NCI-H1436 (cell line): ENCODE measurements around the gene PMM1.
"Not testable (repeated sequence)": the region's sequence is repeated elsewhere in the genome, so short reads cannot be mapped to it uniquely, and the experiment has no call there.

Experiments used
- DNase-seq: peaks from one replicate; lab custom pipeline; 2025; lab: John Stamatoyannopoulos, UW

PMM1 gene

DNA sequence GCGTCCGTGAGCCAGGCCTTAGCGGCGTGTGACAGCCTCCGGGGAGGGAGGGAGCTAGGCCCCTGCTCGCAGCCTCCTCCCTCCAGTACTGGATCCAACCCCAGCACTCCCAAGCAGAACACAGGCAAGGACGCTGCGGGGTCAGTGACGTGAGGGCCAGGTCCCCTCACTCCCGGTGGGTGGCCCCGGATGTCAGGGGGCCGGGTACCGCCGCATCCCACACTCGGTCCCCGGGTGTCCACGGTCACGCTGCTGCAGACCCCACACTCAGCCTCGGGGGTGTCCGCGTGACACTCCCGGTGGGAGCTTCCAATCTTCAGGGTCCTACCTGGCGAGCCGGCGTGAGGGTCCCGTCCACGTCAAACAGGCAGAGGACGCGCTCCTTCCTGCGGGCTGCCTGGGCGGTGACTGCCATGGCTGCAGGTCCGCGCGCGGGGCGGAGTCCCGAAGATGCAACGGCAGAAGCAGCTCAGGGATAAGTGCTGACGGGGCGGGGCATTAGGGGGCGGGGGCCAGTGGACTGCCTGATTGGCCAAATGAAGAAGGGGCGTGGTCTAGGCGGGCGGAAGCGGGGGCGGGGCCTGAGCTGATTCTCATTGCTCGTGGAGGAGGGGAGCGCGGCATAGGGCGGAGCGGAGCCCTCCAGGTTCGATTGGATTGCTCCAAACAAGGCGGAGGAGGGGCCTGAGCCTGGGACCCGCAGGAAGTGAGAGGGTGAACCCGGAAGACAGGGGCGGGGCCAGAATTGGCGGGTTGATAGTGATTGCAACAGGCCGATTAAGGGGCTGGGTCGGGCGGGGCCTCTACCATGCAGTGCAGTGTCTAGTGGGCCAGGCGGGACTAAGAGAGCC lies at the start of gene PMM1:
TSS of gene PMM1 (minus strand) at position 450 of the 851 bp plus-strand sequence. CDS start at position 415, 35 bp downstream.
- peak; percentile 100 for DNase-seq

DNA sequence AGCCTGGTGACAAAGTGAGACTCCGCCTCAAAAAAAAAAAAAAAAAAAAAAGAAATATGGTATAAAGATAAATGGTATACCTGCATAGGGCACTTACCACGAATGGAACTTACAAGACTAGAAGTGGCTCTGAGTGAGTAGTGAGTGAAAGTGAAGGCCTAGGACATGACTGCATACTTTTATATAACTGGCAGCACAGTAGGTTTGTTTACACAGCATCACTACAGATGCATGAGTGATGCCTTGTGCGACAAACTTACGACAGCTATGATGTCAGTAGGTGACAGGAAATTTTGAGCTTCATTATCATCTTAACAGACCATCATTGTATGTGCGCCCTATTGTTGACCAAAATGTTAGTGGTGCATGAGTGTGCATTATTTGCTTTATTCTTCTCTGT lies 49.1 kb upstream of the PMM1 start:
- peak; percentile 9 for DNase-seq

DNA sequence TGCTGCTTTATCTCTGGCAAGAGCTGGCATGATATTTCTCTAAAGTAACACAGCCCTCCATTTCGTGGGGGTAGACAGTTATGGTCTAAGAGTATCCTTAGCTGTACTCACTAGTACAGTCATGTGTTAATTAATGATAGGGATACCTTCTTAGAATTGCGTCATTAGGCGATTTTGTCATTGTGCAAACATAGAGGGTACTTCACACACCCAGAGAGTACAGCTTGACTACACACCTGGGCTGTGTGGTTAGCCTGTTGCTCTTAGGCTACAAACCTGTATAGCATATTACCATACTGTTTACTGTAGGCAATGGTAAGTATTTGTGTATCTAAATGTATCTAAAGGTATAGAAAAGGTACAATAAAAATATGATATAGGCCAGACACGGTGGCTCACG lies 48.5 kb upstream of the PMM1 start:
- DNase-seq = no peak

DNA sequence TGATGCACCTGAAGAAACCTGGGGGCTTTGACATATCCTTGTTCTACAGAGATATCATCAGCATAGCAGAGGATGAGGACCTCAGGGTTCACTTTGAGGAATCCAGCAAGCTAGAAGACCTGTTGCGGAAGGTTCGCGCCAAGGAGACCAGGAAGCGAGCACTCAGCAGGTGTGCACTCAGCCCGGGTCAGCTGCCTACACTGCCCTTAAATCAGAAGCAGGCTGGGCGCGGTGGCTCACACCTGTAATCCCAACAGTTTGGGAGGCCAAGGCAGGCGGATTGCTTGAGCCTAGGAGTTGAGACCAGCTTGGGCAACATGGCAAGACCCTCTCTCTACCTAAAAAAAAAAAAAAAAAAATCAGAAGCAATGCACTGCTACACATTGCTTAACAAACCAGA lies 48.0 kb upstream of the PMM1 start:
- not testable (repeated sequence) for DNase-seq

DNA sequence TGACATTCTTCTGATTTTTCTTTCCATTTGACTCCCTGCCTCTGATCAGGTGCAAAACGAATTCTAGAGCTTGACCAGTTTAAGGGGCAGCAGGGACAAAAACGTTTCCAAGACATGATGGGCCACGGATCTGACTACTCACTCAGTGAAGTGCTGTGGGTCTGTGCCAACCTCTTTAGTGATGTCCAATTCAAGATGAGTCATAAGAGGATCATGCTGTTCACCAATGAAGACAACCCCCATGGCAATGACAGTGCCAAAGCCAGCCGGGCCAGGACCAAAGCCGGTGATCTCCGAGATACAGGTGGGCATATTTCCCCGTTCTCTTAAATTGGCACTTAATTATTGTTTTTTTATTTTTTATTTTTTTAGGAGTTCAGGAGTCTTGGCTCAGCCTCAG lies 46.8 kb upstream of the PMM1 start:
- DNase-seq = no peak

DNA sequence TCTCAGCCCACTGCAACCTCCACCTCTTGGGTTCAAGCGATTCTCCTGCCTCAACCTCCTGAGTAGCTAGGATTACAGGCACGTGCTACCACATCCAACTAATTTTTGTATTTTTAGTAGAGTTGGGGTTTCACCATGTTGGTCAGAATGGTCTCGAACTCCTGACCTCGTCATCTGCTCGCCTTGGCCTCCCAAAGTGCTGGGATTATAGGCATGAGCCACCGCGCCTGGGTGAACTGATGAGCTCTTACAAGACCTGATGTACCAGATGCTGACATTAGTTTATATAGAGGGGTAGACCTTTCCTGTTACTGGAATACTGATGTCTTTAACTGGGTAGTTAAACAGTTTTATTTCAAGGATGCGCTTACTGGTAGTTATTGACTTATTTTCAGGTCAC lies 45.0 kb upstream of the PMM1 start:
- DNase-seq = not testable (repeated sequence)

DNA sequence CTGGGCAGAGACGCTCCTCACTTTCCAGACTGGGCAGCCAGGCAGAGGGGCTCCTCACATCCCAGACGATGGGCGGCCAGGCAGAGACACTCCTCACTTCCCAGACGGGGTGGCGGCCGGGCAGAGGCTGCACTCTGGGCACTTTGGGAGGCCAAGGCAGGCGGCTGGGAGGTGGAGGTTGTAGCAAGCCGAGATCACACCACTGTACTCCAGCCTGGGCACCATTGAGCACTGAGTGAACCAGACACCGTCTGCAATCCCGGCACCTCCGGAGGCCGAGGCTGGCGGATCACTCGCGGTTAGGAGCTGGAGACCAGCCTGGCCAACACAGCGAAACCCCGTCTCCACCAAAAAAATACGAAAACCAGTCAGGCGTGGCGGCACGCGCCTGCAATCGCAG lies 42.0 kb upstream of the PMM1 start:
- DNase-seq = not testable (repeated sequence)

DNA sequence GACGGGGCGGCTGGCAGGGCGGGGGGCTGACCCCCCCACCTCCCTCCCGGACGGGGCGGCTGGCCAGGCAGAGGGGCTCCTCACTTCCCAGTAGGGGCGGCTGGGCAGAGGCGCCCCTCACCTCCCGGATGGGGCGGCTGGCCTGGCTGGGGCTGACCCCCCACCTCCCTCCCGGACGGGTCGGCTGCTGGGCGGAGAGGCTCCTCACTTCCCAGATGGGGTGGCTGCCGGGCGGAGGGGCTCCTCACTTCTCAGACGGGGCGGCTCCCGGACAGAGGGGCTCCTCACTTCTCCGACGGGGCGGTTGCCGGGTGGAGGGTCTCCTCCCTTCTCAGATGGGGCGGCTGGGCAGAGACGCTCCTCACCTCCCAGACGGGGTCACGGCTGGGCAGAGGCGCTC lies 41.5 kb upstream of the PMM1 start:
- not testable (repeated sequence) for DNase-seq

DNA sequence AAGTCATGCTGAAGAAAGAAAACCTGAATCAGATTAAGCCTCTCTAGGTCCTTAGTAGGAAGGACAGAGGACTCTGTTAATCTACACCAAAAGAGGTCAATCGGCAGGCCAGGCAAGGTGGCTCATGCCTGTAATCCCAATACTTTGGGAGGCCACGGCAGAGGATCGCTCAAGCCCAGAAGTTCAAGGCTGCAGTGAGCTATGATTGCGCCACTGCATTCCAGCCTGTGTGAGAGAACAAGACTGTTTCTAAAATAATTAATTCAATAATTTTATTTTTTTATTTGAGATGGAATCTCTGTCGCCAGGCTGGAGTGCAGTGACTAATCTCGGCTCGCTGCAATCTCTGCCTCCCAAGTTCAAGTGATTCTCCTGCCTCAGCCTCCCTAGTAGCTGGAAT lies 35.9 kb upstream of the PMM1 start:
- no peak for DNase-seq

DNA sequence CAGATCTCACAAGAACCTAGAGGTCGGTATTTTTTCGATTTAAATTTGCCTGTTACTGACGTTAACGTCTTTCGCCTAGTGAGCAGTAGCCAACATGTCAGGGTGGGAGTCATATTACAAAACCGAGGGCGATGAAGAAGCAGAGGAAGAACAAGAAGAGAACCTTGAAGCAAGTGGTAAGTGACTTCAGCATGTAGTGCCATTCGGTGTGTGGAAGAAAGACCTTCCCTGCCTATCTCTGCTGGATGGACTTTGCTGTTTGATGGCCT lies 32.2 kb upstream of the PMM1 start:
- DNase-seq = no peak

DNA sequence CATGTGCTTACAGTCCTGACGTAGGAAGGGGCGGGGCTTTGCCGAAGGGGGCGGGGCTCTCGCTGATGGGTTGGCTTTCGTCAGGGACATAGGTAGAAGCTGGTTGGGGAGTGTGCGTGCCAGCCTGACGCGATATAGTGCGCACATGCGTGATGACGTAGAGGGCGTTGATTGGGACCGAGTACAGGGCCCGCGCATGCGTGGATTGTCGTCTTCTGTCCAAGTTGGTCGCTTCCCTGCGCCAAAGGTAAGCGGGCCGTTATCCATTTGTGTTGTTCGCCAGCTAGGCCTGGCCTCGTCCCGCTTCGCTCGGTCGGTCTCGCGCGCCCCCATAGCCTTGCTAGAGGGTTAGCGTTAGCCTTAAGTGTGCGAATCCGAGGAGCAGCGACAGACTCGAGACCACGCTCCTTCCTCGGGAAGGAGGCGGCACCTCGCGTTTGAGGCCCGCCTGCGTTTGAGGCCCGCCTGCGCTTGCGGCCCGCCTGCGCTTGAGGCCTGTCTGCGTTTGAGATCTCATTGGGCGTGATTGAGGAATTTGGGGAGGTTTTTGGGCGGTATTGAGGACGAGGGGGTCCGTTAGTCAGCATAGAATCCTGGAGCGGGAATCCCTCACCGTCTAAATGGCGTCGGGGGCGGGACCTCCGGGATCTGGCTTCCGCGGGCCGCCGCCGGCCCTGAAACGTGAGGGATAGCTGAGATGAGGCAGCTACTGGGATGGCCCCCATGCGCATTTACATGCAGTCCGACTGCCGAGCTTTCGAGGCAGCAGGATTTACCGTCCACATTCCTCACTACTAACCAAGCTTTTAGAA lies 31.7 kb upstream of the PMM1 start, which contains the start of gene XRCC6:
TSS of gene XRCC6 (plus strand) at position 197 of the 812 bp plus-strand sequence. CDS start 710 bp downstream, outside the sequence.
- DNase-seq = peak; percentile 99

DNA sequence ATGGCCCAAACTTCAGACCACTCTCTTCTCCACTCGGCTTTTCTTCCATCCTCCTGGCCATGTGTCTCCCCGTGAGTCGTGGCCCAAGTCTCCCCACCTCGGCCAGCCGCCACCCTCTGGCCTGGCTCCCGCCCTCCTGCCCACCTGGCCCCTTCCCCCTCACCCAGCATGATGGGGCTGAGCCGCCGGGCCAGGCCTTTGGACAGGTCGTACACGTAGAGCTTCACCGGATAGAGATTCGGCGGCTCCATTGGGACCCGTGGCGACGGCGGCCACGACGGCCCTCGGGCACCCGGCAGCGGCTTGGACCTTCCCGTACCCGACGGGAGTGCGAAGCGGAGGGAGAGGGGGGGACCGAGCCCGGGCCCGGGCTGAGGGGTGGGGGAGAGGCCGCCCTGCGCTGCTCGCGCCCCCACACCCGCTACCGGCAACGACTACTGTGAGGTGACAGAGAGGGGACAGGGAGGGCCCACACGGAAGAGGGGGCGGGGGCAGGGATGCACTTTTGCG lies 31.0 kb upstream of the PMM1 start, which contains the start of gene DESI1:
TSS of gene DESI1 (minus strand) at position 455 of the 510 bp plus-strand sequence. CDS start at position 251, 204 bp downstream.
- no peak for DNase-seq

DNA sequence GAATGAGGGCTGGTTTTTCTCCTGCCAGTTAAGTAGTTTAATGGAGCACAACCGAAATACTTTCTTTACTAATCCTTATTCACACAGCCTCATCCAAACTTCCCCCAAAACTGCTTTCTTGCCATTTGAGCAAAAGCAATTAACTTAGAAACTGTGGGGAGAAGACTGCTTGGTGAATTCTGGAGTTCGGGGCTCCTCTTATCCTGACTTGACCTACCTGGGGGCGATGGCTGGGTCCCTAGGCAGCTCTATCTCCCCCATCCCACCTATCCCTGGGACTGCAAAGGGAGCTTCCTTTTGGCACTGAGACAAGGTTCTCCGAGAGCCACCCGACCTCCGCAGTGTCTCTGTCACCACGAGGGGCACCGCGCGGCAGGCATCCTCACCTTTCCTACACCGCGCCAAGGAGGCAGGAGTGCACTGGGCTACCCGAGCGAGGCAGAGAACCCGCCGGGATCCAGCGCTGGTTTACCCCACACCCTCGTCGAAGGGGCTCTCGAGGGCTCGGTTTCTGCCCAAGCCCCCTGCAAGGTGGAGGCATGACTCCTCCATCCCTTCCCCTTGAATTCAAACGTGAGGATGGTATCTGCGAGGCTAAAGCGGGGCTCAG lies 30.4 kb upstream of the PMM1 start:
- peak; percentile 29 for DNase-seq

DNA sequence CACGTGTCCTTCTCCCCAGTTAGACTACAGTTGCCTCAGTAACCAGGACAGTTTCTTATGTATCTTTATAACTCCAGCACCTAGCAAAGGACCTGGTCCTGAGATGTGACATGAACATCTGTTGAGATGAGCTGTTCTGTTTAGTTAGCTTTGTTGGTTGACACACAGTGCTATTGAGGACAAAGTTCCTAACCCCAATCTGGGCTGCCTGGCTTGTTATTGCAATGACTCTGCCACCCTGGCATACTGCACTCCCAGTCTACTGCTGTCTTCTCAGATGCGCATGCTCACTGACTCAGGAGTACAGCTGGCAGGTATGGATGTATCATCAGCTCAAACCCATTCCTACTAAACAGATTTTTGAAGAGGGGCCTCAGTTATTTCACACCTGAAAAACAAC lies 23.8 kb upstream of the PMM1 start:
- DNase-seq = no peak

DNA sequence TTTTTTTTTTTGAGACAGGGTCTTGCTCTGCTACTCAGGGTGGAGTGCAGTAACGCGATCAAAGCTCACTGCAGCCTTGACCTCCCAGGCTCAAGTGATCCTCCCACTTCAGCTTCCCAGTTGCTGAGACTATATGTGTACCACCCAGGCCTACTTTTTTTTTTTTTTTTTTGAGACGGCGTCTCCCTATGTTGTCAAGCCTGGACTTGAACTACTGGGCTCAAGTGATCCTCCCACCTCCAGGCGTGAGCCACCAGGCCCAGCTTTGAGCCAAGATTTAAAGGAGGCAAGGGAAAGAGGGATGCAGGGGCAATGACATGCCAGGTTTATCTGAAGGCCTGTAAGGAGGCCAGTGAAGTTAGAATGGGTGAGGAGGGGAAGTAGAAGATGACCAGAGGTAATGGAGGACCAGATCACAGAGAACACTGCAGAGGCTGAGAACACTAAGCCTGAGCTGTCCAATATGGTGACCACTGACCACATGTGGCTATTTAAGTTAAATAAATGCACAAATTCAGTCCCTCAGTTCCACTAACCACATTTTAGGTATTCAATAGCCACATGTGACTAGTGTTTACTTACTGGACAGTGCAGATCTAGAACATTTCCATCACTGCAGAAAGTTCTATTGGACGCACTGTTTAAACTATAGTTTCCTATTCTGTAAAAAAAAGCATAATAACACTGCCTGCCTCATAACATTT lies 23.1 kb upstream of the PMM1 start:
- DNase-seq = no peak

DNA sequence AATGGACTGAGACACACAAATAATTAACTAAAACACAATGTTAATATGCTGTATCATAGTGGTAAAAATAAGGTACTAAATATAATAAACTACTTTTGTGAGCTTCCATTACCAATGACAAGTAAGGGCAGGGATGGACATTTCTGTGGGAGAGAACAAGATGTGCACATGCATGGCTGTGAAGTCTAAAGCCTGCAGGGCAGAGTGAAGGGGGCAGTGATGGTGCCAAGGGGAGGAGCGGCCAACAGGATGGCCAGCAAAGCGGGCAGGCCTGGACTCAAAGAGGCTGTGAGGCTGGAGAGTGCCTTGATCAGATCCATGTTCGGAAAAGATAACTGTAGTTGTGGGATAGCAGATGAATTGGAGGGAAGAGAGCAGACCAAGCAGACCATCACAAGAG lies 18.7 kb upstream of the PMM1 start:
- DNase-seq = no peak

DNA sequence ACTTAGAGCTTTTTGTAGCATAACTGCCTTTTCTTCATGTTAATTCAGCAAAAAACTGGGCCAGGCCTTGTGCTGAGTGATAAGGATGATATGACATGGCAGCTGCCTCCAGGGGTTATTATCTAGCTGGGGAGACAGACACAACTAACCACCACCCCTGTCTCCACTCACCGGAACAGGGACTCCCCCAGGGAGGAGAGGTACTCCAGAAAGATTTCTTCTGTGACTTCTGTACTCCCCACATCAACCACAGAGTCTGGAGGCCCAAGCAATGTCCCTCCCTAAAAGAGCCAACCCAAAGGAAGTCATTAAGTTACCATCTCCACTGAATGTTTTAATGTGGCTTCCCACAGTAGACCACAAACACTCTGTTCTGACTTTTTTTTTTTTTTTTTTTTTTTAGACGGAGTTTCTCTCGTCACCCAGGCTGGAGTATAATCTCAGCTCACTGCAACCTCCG lies 14.3 kb upstream of the PMM1 start:
- DNase-seq = no peak

DNA sequence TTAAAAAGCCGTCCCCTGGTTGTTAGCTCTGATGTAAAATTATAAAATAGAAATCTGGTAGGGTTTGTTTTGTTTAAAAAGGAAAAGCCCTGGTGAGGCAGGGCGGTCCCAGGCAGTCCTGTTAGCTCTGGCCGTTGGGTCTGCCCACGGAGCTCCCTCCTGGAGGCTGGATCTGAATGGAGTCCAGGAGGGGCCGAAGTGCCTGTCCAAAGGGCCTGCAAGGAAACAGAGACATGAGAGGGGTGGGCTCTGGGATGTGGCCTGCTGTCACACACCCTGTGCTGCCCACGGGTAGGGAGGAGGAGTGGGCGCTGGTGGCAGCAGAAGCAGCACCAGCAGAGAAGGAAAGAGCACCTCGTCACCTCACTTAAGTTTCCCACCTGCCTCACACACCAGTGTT lies 11.3 kb upstream of the PMM1 start:
- no peak for DNase-seq

DNA sequence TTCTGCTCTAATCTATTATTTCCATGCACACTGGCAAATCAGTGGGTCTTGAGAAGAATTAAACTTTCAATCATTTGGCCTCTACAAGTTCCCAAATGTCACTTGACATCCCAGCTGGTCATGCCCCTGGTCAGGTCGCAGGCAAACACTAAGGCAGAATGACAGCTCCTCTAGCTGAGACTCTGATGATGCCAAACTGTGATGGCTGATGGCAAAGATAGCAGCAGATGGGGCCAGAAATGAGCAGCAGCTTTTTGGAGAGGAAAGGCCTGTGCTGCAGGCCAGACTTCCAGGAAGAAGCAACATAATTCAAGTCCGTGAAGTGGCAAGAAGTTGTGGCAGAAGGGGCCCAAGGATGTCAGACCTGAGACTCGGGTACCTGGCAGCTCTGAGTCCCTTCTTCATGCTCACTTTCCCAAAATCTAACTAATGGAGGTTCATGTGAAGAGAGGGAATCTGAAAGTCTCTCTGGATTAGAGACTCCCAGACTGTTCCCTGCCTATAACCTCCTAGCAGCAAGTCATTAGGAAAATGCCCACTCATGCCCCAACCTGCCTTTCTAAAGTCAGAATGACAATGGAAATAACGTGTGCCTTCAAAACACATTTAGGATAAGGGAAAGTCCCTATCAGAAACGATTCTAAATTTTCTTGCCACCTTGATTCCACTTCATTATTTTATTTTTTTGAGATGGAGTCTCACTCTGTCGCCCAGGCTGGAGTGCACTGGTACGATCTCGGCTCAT lies 9.4 kb upstream of the PMM1 start:
- no peak for DNase-seq

DNA sequence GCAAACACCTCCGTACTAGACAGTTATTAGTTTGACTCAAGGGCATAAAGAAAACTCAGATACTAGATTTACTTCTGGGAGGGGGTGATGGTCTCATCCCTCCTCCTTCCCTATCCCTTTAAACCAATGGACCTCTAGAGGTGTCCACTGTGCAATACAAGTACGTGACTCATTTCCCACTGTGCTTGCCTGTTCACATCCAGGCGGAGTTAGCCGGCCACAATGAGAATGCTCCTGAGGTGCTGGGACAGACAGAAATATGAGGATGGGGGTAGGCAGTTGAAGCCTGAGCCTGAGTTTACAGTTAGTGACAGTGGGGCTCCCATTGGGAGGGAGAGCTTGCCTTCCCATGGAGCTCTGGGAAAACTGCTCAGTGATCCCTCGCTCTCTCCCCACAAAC lies 8.4 kb upstream of the PMM1 start:
- DNase-seq = no peak

DNA sequence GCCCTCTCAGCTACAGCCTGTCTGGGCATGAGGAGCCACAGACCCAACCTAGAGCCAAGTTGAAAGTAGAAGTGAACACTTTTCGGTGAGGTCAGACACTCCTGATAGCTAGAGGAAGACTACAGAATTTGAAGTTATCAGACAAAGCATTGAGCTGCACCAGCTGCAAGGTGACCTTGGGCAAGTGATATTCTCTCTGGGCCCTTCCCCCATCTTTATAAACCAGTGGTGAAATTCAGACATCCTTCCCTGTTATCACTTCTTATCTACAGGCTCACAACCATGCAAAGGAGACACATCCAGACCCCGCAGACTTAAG lies 8.0 kb upstream of the PMM1 start:
- no peak for DNase-seq
